Mesendoderm (in vitro differentiated cells): ENCODE results near the gene MUC2.
"Not testable (repeated sequence)": the region's sequence is repeated elsewhere in the genome, so short reads cannot be mapped to it uniquely, and the experiment has no call there.

ENCODE experiments used
- DNase-seq: peaks from one replicate; pipeline ENCODE4 v3.0.0; 2013
- H2AK5ac ChIP-seq: 2 replicates; pipeline ENCODE4 v1.6.1; 2013; ENCODE audit warnings: low read length, inconsistent platforms
- H2BK120ac ChIP-seq: 2 replicates; pipeline ENCODE4 v1.6.1; 2013; ENCODE audit warnings: low read depth, mild to moderate bottlenecking, low read length, moderate library complexity, mixed read lengths
- H2BK15ac ChIP-seq: replicated peaks from 2 replicates; pipeline ENCODE4 v1.6.1; 2013; ENCODE audit warnings: low read depth, mild to moderate bottlenecking, moderate library complexity
- H2BK5ac ChIP-seq: 2 replicates; pipeline ENCODE4 v1.6.1; 2013; ENCODE audit warnings: low read length, inconsistent platforms
- H3K18ac ChIP-seq: 2 replicates; pipeline ENCODE4 v1.6.1; 2013; ENCODE audit warnings: mild to moderate bottlenecking, low read length, mixed read lengths
- H3K23ac ChIP-seq: one replicate; pipeline ENCODE4 v1.6.1; 2013; ENCODE audit warnings: low read length
- H3K27ac ChIP-seq: 2 replicates; pipeline ENCODE4 v1.5.1; 2013; ENCODE audit warnings: low read depth, mild to moderate bottlenecking, inconsistent platforms, low read length, moderate library complexity
- H3K27me3 ChIP-seq: 2 replicates; pipeline ENCODE4 v1.6.1; 2013; ENCODE audit warnings: low read length, control low read depth, mild to moderate bottlenecking, inconsistent platforms; ENCODE audit not compliant: insufficient read depth, poor library complexity
- H3K36me3 ChIP-seq: 2 replicates; pipeline ENCODE4 v1.6.1; 2013; ENCODE audit warnings: low read length, inconsistent platforms; ENCODE audit not compliant: control insufficient read depth, insufficient read depth
- H3K4ac ChIP-seq: one replicate; pipeline ENCODE4 v1.6.1; 2013; ENCODE audit warnings: low read depth, mild to moderate bottlenecking, low read length, moderate library complexity
- H3K4me1 ChIP-seq: 2 replicates; pipeline ENCODE4 v1.6.1; 2013; ENCODE audit warnings: low read depth, low read length, inconsistent platforms; ENCODE audit not compliant: control insufficient read depth
- H3K4me2 ChIP-seq: 2 replicates; pipeline ENCODE4 v1.6.1; 2013; ENCODE audit warnings: low read length
- H3K4me3 ChIP-seq: 2 replicates; pipeline ENCODE4 v1.5.1; 2013; ENCODE audit warnings: mild to moderate bottlenecking, low read length
- H3K56ac ChIP-seq: one replicate; pipeline ENCODE4 v1.6.1; 2013; ENCODE audit warnings: low read length
- H3K79me1 ChIP-seq: 2 replicates; pipeline ENCODE4 v1.6.1; 2013; ENCODE audit warnings: low read length, inconsistent platforms
- H3K79me2 ChIP-seq: 2 replicates; pipeline ENCODE4 v1.6.1; 2013; ENCODE audit warnings: mild to moderate bottlenecking, low read length; ENCODE audit not compliant: control insufficient read depth, insufficient read depth
- H3K9ac ChIP-seq: 2 replicates; pipeline ENCODE4 v1.6.1; 2013; ENCODE audit warnings: low read length, inconsistent platforms
- H4K5ac ChIP-seq: one replicate; pipeline ENCODE4 v1.6.1; 2013; ENCODE audit warnings: low read length
- H4K8ac ChIP-seq: one replicate; pipeline ENCODE4 v1.6.1; 2013; ENCODE audit warnings: low read depth, mild to moderate bottlenecking, control low read depth, low read length, moderate library complexity
- WGBS: extraction: QIAGEN DNeasy Blood & Tissue Kit; methylation state at CpG from one replicate; pipeline ENCODE4 v1.1.7; 2013; ENCODE audit warnings: low lambda C conversion rate, missing lambda C conversion rate; ENCODE audit not compliant: insufficient coverage; ENCODE audit errors: extremely low coverage; 5-methylcytosine and 5-hydroxymethylcytosine counted together

Gene MUC2

DNA sequence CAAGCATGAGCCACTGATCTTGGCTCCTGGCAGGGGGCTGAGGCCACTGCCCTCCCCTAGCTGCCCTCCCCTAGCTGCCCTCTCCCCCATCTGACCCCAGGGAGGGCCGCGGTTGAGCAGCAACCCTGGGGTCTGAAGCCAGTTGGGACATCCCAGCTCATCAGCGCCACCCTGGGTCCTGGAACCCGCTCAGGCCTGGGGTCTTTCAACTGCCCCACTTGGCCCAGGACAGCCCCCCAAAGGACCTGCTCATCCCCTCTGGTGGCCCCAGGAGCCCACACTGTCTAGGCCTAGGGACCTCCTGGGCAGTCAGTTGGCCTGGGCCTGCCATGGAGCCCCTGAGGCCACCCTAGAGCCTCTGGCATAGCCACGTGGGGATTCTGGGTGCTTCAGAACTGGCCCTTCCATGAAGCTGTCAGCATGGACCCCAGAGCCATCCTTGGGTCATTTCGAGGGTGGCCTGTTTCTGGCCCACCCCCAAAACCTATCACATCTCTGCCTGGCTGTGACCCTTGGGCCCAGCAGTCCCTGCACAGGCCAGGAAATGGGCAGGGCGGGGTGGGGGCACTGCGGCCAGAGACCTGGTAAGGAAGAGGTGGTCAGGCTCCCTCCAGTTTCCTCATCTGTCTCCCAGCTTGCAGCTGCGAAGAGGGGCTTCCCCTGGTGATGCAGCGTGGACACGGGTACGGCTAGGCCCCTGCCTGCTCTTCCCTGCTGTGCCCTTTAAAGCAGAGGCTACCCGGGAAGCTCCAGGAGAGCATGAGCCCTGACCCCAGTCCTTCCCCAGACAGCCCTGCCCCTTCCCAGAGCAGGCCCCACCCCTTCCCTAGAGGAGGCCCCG lies 37.9 kb downstream of the MUC2 start:
- H3K27ac ChIP-seq = no peak overlapping the region
- no peak overlapping the region for H3K4ac ChIP-seq
- H4K5ac ChIP-seq = no peak overlapping the region
- no peak overlapping the region for H3K18ac ChIP-seq
- H2BK120ac ChIP-seq = no peak overlapping the region
- H3K4me3 ChIP-seq = no peak overlapping the region
- no peaks in the 10 kb centered on the region for H3K4me1 ChIP-seq
- no peak overlapping the region for H3K4me2 ChIP-seq
- no peak for DNase-seq
- H2AK5ac ChIP-seq = no peak overlapping the region
- no peak overlapping the region for H2BK15ac ChIP-seq
- no peak overlapping the region for H4K8ac ChIP-seq
- H3K79me1 ChIP-seq = no peaks in the 10 kb centered on the region
- no peaks in the 10 kb centered on the region for H3K36me3 ChIP-seq
- H3K79me2 ChIP-seq = no peaks in the 10 kb centered on the region
- no peak overlapping the region for H3K23ac ChIP-seq
- H3K56ac ChIP-seq = no peak overlapping the region
- H3K9ac ChIP-seq = no peak overlapping the region
- no peaks in the 10 kb centered on the region for H3K27me3 ChIP-seq
- no CpG with 5 or more reads among the region's 14 CpGs for WGBS
- H2BK5ac ChIP-seq = no peak overlapping the region

DNA sequence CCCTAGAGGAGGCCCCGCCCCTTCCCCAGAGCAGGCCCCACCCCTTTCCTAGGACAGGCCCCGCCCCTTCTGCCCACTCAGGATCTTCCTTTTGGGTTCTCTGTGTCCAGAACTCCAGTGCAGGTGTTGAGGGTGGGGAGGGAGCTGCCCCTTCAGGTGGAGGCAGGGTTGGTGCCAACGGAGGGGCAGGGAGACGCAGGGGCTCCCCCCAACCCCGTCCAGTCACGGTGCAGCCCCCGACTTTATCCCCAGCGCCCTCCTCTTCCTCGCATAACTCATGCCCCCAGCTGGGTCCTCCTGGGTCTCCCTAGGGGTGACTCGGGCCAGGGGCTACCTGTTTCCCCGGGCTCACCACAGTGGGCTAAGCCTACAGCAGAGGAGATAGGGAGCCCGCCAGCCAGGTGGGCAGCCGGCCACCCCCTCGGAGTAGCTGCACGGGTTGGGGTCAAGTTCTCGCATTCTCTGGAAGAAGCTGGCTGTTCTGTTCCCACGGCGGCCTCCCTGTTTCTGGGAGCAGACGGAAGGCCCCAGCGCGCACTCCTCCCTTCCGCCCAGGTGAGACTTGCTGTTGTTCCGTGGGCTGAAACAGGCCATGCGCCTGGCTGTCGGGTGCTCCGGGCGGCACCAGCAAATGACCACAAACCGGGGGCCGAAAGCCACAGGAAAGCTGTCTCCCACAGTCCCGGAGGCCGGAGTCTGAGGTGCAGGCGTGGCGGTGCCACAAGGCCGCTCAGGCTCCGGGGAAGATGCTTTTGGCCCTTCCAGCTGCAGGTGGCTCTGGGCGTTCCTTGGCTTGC lies 38.9 kb downstream of the MUC2 start:
- H2AK5ac ChIP-seq = no peak overlapping the region
- DNase-seq = no peak
- no peak overlapping the region for H3K9ac ChIP-seq

DNA sequence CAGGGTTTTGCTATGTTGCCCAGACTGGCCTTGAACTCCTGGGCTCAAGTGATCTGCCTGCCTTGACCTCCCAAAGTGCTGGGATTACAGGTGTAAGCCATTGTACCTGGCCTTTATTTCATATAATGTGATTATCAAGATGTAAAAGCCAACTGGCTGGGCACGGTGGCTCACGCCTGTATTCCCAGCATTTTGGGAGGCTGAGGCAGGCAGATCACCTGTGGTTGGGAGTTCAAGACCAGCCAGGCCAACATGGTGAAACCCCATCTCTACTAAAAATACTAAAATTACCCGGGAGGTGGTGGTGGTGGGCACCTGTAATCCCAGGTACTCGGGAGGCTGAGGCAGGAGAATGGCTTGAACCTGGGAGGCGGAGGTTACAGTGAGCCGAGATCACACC lies 40.6 kb downstream of the MUC2 start:
- H3K18ac ChIP-seq, H3K4me1 ChIP-seq, H3K36me3 ChIP-seq, H3K4ac ChIP-seq, H2AK5ac ChIP-seq, H3K4me3 ChIP-seq, H3K56ac ChIP-seq, DNase-seq, H3K27me3 ChIP-seq, H2BK5ac ChIP-seq, H4K5ac ChIP-seq, H3K4me2 ChIP-seq, H3K79me2 ChIP-seq, H2BK120ac ChIP-seq, H3K9ac ChIP-seq, H3K23ac ChIP-seq, H2BK15ac ChIP-seq, H3K27ac ChIP-seq, H4K8ac ChIP-seq, H3K79me1 ChIP-seq: not testable (repeated sequence)
- WGBS = no CpG with 5 or more reads among the region's 6 CpGs

More for the DNA sequence above, 38.9 kb downstream of the MUC2 start:
- no peak overlapping the region for H4K5ac ChIP-seq
- no peak overlapping the region for H3K4me3 ChIP-seq
- H2BK15ac ChIP-seq = no peak overlapping the region
- H3K4me1 ChIP-seq = no peaks in the 10 kb centered on the region
- no CpG with 5 or more reads among the region's 36 CpGs for WGBS
- H3K79me2 ChIP-seq = no peaks in the 10 kb centered on the region
- no peaks in the 10 kb centered on the region for H3K27me3 ChIP-seq
- H4K8ac ChIP-seq = no peak overlapping the region
- H3K4ac ChIP-seq = no peak overlapping the region
- no peak overlapping the region for H3K4me2 ChIP-seq
- H3K56ac ChIP-seq = no peak overlapping the region
- no peaks in the 10 kb centered on the region for H3K79me1 ChIP-seq
- no peak overlapping the region for H2BK5ac ChIP-seq
- H3K18ac ChIP-seq = no peak overlapping the region
- no peak overlapping the region for H3K23ac ChIP-seq
- H3K27ac ChIP-seq = no peak overlapping the region
- H3K36me3 ChIP-seq = no peaks in the 10 kb centered on the region
- H2BK120ac ChIP-seq = no peak overlapping the region

DNA sequence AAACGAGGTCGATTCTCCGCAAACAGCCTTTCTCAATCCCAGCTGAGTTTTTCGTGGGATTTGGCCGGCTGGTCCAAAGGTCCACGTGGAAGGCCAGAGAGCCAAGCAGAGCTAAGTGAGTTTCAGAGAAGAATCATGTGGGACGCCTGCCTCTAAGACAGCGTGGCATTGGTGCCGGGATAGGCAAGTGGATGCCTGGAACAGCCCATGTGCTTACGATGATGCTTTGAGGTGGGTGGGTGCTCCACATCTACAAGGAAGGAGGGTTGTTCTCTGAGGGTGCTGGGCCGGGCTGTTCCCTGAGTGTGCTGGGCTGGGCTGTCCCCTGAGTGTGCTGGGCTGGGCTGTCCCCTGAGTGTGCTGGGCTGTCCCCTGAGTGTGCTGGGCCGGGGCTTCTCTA lies 41.4 kb downstream of the MUC2 start:
- no peak overlapping the region for H3K18ac ChIP-seq
- no peak overlapping the region for H3K4me3 ChIP-seq
- no peak overlapping the region for H3K4me2 ChIP-seq
- no peaks in the 10 kb centered on the region for H3K79me2 ChIP-seq
- H4K5ac ChIP-seq = no peak overlapping the region
- H3K4ac ChIP-seq = no peak overlapping the region
- no peaks in the 10 kb centered on the region for H3K4me1 ChIP-seq
- H2BK120ac ChIP-seq = no peak overlapping the region
- H2AK5ac ChIP-seq = no peak overlapping the region
- no peak overlapping the region for H3K27ac ChIP-seq
- H3K79me1 ChIP-seq = no peaks in the 10 kb centered on the region
- no peak for DNase-seq
- no peaks in the 10 kb centered on the region for H3K27me3 ChIP-seq
- no peak overlapping the region for H2BK5ac ChIP-seq
- no peak overlapping the region for H3K56ac ChIP-seq
- no peak overlapping the region for H3K23ac ChIP-seq
- no peak overlapping the region for H3K9ac ChIP-seq
- H4K8ac ChIP-seq = no peak overlapping the region
- H3K36me3 ChIP-seq = no peaks in the 10 kb centered on the region
- WGBS = 100% methylated on average over 2 of the region's 12 CpGs
- H2BK15ac ChIP-seq = no peak overlapping the region

DNA sequence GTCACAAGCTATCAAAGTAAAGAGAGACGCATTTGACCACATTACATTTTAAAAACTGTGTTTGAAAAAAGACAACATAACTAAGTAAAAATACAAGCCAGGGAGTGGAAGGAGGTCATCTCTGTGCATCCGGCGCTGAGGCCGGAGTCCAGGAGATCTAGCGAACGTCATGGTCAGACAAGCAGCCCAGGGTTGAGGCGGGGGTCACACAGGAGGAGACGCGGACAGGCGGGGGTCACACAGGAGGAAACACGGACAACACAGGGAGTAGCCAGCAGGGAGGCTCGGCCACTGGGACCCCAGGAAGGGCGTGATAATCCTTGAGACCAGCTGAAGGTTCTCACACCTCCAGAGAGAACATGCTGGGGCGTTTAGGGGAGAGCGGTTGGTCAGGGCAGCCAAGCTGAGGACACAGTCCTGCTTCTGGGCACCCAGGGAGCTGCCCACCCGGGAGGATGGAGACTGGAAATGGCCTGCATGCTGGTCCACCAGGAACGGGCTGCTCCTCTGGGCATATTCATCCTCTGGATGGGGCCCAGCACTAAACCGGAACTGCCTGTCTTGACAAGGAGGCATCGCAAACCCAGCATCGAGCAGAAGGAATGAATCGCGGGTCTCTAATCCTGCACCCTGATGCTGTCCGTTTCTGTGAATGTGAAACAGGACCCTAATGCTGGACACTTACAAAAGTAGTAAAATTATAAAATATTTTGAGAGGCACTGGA lies 42.2 kb downstream of the MUC2 start:
- no peak for DNase-seq
- Histone ChIP-seq H3K56ac (no peak overlapping the region), H2BK120ac (no peak overlapping the region), H3K23ac (no peak overlapping the region), H3K27ac (no peak overlapping the region), H4K8ac (no peak overlapping the region), H3K4ac (no peak overlapping the region), H3K4me3 (no peak overlapping the region), H3K4me2 (no peak overlapping the region), H4K5ac (no peak overlapping the region), H3K18ac (no peak overlapping the region), H3K79me2 (no peaks in the 10 kb centered on the region), H2AK5ac (no peak overlapping the region), H3K79me1 (no peaks in the 10 kb centered on the region), H2BK5ac (no peak overlapping the region), H3K27me3 (no peaks in the 10 kb centered on the region), H3K9ac (no peak overlapping the region), H2BK15ac (no peak overlapping the region), H3K36me3 (no peaks in the 10 kb centered on the region), H3K4me1 (no peaks in the 10 kb centered on the region)
- no CpG with 5 or more reads among the region's 23 CpGs for WGBS
